ENCODE measurements around the gene SSH3. TPM values are rescaled to one million over a fixed set of nuclear protein-coding genes. Genes with fewer than 3 reads are reported as not detected.
"Not testable (repeated sequence)": the region's sequence is repeated elsewhere in the genome, so short reads cannot be mapped to it uniquely, and the experiment has no call there.

Gene SSH3
- total RNA-seq, 1 experiment from 2014 or later, result 10.0 TPM

- DNase-seq (ENCODE audit: low spot score), result no peak
These were observed 9.1 kb downstream of the SSH3 start for GRCh38 chr11:67312187-67313021.

GRCh38 chr11:67313125-67313890 lies 10.0 kb downstream of the SSH3 start:
- no peak for DNase-seq (ENCODE audit: low spot score)

GRCh38 chr11:67314218-67314617 lies 10.9 kb downstream of the SSH3 start:
- DNase-seq (ENCODE audit: low spot score), result no peak

- no peak for DNase-seq (ENCODE audit: low spot score)
These were observed 12.1 kb downstream of the SSH3 start for GRCh38 chr11:67315325-67315909.

GRCh38 chr11:67316882-67317204 lies 13.5 kb downstream of the SSH3 start:
- DNase-seq (ENCODE audit: low spot score), result no peak

GRCh38 chr11:67317205-67317887 lies 14.0 kb downstream of the SSH3 start:
- peak; percentile 93 for DNase-seq (ENCODE audit: low spot score)

GRCh38 chr11:67317888-67318555 lies 14.7 kb downstream of the SSH3 start:
- DNase-seq (ENCODE audit: low spot score), result no peak

GRCh38 chr11:67318876-67319275 lies 15.5 kb downstream of the SSH3 start:
- DNase-seq (ENCODE audit: low spot score), result not testable (repeated sequence)

GRCh38 chr11:67320011-67320410 lies 16.7 kb downstream of the SSH3 start:
- DNase-seq (ENCODE audit: low spot score), result no peak

GRCh38 chr11:67320691-67321090 lies 17.4 kb downstream of the SSH3 start:
- DNase-seq (ENCODE audit: low spot score), result no peak

- DNase-seq (ENCODE audit: low spot score), result no peak
These were observed 18.1 kb downstream of the SSH3 start for GRCh38 chr11:67321313-67321871.

GRCh38 chr11:67322049-67322448 lies 18.7 kb downstream of the SSH3 start:
- DNase-seq (ENCODE audit: low spot score), result no peak

GRCh38 chr11:67323526-67323925 lies 20.2 kb downstream of the SSH3 start:
- DNase-seq (ENCODE audit: low spot score), result no peak

- no peak for DNase-seq (ENCODE audit: low spot score)
These were observed 28.9 kb downstream of the SSH3 start for GRCh38 chr11:67332081-67332691.

- DNase-seq (ENCODE audit: low spot score), result no peak
These were observed 33.9 kb downstream of the SSH3 start for GRCh38 chr11:67337257-67337656.

- DNase-seq (ENCODE audit: low spot score), result no peak
These were observed 40.9 kb downstream of the SSH3 start for GRCh38 chr11:67344264-67344663.

- DNase-seq (ENCODE audit: low spot score), result no peak
These were observed 42.1 kb downstream of the SSH3 start for GRCh38 chr11:67345247-67345919.

GRCh38 chr11:67345920-67346819 lies 42.8 kb downstream of the SSH3 start:
- DNase-seq (ENCODE audit: low spot score), result peak; percentile 61

Data from A172 (cell line).